Activated CD4-positive, alpha-beta T cell treated with anti-CD3 and anti-CD28 coated beads, Interleukin-2, Interleukin-6, amounts not matched to agents 100 ng/mL and 50 ng/mL, durations not matched to agents 16 hours and 8 hours (primary cell): ENCODE data around the gene RAB4A.
"Not testable (repeated sequence)": the region's sequence is repeated elsewhere in the genome, so short reads cannot be mapped to it uniquely, and the experiment has no call there.

Experiments
- DNase-seq: peaks from one replicate; pipeline ENCODE4 v3.0.0-alpha.2; 2020

RAB4A gene

DNA sequence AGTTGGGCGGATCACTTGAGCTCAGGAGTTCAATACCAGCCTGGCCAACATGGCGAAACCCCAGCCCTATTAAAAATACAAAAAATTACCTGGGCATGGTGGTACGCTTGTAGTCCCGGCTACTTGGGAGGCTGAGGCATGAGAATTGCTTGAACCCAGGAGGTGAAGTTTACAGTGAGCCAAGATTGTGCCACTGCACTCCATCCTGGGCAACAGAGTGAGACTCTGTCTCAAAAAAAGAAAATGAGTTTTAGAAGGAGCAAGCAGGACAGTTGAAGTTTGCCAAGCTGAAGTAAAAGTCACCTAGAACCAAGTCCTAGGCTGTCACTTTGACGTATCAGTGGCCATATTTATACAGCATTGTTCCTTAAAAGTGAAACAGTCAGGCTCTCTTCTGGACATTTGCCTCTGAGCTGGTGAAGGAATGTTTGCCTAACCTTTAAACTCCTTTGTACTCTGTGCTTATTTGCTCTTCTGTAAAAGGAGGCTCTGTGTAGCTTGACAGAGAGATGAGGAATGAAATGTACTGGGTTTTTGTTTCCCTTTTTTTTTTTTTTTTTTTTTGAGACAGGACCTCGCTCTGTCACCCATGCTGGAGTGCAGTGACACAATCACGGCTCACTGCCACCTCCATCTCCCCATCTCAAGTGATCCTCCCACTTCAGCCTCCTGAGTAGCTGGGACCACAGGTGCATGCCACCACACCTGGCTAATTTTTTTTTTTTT is 2.8 kb downstream of the RAB4A start:
- DNase-seq: no peak

DNA sequence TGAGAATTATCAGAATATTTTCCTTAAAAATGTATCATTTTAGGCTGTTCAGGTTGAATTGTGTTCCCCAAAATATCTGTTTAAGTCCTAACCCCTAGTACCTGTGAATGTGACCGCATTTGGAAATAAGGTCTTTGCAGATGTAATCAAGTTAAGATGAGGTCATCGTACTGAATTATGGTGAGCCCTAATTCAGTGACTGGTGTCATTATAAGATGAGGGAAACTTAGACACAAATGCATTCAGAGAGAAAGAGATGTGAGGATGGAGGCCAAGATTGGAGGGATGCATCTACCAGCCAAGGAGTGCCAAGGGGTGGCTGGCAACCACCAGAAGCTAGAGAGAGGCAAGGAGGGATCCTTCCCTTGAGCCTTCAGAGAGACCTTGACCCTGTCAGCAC is 4.1 kb downstream of the RAB4A start:
- no peak for DNase-seq

DNA sequence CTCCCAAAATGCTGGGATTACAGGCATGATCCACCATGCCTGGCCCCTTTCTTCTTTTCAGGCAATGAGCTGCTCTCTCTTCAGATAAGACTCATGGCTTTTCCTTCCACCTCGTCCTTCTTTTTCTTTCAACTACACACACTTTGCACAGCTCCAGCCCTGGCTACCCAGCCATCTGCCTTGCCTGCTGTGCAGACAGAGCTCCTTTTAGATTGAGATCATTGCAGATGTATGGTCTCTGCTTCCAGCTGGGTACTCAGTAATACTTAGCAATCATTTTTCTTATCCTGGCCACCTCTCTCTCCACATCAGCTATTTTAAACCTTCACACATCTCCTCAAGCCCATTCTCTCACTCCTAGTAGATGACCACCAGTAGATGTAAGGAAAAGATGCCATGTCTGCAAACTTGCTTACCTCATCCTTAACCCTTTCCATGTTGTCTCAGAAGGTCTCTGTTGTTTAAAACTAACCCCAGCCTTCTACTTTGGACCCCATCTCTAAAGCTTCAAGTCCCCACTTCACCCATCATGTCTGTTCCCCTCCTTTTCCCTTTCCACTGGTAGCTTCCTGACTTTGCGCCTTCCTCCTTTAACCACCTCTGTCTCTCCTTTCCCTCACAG is 7.3 kb downstream of the RAB4A start:
- DNase-seq: no peak

DNA sequence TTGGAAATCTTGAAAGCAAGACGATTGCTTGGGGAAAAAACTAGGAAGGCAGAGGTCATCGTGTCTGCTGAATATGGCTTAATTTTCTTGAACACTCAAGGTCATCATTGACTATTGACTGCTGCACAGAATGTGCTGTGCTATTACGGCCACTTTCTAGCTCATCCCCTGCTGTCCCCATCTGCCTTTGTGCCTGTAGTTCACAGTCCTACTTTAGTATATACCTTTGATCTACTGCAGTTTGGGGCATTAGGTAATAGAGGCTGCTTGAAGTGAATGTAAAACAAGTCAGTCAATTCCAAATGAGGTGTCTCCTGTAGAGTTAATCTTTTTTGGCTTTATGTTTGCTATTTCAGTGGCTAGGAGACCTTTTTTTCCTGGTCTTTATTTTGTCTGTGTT is 8.3 kb downstream of the RAB4A start:
- no peak for DNase-seq

DNA sequence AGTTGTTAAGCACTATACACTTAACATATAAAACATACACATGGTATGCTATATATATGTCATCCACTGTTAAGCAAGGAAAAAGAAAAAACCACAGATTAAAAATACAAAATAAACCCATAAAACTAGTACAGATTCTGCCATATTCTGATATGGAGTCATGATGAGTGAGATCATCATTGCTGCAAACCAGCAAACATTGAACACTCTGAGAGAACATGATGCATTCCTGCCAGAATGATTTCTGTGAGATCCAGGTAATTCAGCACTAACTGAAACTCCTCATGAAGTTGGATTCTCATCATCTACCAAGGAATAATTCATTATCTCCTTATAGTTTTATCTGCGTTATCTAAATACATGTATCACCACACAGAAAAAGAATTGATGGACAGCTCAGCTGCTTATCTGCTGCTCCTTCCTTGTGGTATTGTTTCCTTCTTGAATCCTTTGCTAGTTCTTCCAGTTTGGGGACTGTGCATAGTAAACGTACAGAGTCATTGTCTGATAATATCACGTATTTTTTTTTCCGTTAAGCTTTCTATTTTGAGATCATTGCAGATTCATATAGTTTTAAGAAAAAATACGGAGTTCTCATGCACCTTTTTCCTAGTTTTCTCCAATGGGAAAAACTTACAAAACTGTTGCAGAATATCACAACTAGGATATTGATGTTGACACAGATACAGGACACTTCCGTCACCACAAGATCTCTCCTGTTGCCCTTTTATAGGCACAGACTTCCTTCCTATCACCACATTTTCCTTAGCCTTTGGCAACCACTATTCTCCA is 9.3 kb downstream of the RAB4A start:
- DNase-seq: no peak

DNA sequence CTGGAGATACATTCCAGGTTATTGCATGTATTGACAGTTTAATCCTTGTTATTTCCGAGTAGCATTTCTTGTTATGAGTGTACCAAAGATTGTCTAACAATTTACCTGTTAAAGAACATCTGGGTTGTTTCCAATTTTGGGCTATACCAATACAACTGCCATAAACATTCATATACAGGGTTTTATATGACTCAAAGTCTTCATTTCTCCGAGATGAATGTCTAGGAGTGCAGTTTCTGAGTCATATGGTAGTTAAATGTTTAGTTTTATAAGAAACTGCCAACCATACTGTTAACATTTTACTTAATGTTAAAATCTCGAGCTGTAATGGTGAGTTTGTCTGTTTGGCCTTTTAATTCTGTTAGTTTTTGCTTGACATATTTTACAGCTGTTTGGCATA is 10.0 kb downstream of the RAB4A start:
- peak; percentile 74 for DNase-seq

DNA sequence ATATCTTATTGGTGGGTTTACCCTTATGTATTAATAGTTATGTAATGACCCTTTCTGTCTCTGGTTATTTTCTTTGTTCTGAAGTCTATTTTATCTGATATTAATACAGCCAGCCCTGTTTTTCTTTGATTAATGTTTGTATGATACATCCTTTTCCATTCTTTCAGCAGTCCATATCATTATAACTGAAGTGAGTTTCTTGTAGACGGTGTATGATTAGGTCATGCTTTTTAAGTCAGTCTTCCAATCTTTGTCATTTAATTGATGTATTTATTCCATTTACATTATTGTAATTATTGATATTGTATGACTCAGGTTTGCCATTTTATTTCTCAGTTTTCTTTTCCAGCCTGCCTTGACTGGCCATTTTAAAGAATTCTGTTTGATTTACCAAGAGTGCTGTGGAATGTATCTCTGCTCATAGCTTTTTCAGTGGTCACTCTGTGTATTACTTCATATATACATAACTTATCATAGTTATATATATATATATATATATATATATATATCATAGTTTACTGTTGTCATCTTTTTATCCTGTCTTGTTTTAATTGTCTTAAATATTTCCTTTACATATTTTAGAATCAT is 10.5 kb downstream of the RAB4A start:
- DNase-seq: no peak

DNA sequence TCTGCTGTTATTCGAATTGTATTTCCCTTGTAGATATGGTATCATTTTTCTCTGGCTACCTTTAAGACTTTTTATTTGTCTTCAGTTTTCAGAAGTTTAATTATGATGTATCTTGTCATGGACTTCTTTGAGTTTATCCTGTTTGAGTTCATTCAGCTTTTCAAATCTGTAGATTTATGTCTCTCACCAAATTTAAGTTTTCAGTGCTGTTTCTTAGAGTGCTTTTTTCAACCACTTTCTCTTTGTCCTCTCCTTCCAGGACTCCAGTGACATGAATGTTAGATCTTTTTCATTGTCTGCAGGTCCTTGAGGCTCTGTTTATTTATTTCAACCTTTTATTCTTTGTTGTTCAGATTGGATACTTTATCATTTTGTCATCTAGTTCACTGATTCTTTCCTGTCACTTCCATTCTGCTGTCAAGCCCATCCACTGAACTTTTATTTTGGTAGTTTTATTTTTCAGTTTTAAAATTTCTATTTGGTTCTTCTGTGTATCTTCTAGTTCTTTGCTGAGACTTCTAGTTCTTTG is 11.4 kb downstream of the RAB4A start:
- no peak for DNase-seq

DNA sequence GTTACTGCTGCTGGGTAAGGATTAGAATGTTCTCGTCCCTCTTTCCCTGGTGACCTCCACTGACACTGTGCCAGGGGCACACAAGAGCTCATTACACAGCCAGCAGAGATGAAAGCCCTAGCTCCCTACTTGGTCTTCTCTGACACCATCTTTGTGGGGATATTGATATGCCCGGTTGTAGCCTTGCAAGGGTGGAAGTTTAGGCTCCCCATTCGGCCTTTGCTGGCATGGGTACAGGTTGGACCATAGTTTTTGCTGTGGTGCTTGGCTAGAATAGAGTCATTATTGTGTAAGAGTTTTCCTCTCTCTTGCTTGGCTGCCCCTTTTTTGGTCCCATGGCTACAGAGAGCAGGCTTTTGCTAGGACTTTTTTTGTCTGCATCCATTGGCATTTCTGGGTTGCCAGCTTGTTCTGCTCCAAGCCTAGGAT is 12.3 kb downstream of the RAB4A start:
- DNase-seq: no peak

DNA sequence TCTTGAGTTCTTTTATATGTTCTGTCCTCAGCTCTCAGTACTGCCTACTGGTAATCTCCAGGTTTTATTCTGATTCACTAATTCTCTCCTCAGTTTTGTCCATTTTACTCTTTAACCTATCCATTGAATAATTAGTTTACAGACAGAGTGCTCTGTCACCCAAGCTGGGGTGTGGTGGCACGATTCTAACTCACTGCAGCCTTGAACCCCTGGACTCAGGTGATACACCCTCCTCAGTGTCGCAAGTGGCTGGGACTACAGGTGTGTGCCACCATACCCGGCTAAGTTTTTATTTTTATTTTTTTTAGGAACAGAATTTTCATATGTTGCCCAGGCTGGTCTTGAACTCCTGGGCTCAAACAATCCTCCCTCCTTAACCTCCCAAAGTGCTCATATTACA is 14.0 kb downstream of the RAB4A start:
- DNase-seq: no peak

DNA sequence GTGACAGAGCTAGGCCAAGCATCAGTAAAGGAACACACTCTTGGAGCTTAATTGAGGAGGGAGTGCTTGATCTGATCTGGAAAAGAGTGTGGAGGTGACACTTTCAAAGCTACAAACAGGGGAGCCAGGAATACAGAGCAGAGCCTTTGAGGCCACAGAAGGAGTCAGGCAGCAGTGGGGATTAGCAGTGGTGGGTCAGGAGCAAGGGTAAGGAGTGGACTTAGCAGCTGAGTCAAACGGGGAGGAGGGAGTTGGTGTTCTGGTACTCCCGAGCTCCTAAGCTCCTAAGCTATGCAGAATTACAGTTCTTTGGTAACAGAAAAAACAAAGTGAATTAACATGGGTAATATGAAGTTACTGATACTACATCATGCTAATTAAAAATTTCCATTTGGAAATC is 14.5 kb downstream of the RAB4A start:
- no peak for DNase-seq

DNA sequence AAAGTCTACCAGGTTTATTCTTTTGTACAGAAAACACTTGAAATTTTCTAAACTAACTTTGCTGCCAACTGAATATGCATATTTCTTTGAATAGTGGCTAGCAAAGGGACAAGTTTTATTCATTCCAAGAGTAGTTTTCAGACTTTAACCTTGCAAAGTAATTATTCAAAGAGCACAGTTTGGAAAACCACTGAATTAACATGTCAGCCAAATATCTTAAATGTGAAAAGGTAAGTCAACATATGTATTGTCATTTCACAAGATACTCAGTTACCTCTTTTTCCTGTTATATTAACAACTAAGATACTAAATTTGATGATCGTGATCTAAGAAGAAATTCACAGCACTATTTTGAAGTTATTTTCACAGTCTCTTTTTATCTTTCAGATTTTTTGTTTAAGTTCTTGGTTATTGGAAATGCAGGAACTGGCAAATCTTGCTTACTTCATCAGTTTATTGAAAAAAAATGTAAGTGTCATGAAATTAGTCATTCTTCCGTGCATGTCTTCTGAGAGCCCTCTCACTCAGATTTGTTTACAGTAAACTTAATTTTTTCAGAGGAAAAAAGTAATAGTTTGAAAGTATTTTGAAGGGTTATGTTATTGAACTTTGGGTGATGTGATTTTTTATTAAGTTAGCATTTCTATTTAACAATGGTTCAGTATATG is 15.3 kb downstream of the RAB4A start:
- peak; percentile 47 for DNase-seq

DNA sequence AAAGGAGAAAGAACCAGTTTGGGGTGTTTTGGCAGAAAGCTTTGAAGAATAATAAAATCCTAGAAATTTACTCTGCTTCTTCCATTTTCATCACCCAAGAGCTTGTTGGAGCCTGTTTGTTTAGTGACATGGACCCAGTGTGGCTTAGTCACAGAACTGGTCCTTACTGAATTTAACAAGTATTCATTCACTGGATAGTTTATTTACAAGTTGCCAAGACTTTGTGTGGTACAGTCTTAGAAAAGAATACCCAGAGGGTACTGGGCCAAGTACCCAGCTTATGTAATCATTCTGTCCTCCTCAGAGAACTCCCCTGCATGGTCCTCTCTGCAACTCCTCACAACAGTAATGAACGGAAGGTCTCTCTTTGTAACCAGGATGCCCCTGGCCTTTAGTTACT is 16.4 kb downstream of the RAB4A start:
- DNase-seq: no peak

DNA sequence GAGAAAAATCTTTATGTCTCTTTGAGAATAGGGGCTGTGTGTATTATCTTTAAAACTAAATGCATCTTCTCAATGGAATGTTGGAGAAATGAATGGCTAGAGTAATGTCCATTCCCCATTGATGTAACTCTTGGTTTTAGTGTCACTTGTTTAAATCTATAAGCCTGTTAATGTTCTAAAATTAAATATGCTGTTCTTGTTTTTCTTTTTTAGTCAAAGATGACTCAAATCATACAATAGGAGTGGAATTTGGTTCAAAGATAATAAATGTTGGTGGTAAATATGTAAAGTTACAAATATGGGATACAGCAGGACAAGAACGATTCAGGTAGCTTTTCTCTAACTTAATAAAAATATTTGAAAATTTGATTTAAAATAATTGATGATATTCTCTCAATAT is 17.6 kb downstream of the RAB4A start:
- DNase-seq: no peak

DNA sequence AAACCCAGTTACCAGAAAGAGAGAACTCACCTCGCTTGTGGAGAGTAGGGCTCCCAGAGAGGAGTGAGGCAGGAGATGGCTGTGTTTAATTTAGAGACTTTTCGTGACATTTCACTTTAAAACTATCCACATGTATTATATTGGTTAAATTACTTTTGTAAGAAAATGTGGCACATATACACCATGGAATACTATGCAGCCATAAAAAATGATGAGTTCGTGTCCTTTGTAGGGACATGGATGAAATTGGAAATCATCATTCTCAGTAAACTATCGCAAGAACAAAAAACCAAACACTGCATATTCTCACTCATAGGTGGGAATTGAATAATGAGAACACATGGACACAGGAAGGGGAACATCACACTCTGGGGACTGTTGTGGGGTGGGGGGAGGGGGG is 20.8 kb downstream of the RAB4A start:
- not testable (repeated sequence) for DNase-seq

DNA sequence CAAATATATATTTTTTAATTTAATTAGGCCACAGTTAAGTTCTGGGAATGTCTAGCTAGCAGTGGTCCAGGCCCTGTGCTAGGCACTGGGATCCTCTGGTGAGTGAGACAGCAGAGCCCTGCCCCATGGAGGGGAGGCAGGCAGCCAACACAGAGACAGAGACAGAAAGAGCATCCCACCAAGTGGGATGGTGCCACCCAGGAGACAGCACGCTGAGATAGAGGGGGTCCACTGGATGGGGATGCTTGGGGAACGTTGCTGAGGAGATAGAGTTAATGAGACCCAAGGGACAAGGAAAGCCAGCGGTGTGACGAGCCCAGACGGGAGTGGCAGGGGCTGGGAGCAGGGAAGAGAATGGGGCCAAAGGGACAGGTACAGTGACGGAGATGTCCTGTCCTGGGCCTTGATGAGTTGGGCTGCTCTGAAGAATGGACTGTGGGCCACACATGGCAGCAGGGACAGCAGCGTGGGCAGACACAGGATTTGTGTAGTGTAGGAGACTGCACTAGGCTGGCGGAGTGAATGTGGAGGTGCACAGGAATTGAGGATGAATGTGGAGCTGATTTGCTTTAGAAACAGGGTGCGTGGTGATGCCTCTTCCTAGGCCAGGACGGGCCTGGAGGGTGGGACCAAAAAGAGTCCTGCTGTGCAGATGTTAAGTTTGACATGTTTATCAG is 22.8 kb downstream of the RAB4A start:
- no peak for DNase-seq

DNA sequence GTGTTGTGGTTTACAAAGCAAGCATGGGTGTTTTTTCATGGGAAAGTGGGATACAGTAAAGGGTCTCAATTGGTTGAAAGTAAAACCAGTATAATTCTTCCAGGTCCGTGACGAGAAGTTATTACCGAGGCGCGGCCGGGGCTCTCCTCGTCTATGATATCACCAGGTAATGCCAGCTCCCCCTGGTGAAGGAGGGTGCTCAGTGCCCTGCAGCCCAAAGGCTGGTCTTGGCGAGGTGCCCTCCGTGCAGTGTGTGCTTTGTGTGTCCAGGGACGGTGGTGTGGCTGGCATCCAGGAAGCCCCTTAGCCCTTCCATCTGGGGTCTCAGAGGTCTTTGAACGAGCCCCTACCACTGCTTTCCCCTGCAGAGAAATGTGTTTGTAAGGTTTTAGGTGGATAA is 24.8 kb downstream of the RAB4A start:
- no peak for DNase-seq

DNA sequence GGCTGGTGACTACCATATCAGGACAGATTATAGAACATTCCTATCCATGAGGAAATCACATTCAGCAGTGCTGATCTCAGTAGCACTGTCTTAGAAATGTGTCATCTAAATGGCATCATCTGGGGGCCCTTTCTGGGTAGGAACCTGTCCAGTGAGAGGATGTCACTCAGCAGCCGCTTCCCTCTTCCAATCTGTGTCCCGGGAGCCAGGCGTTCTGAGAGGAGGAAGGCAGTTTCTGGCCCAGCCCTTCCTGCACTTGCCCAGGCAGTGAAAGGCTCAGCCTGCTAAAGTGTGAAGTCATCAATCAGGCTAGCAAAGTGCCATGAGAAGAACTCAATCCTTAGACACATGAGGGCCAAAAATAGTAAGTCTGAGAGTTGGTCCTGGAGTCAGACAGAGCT is 25.6 kb downstream of the RAB4A start:
- no peak for DNase-seq

DNA sequence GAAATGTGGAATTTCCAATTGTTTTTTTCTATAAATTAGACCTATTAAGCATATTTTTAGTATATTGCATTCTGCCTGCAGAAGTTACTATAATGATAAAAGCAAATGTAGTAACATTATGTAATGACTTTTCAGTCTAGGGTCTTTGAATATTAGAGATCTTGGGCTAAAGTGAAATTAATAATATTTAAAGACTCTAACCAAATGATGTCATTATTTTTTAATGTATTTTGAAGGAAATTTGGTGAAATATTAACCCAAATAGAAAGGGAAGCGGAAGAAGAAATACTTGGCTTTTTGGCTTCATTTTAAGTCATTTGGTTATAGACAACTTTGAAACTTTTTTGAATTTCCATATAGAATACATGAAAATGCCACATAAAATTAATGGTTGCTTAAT is 26.8 kb downstream of the RAB4A start:
- no peak for DNase-seq

DNA sequence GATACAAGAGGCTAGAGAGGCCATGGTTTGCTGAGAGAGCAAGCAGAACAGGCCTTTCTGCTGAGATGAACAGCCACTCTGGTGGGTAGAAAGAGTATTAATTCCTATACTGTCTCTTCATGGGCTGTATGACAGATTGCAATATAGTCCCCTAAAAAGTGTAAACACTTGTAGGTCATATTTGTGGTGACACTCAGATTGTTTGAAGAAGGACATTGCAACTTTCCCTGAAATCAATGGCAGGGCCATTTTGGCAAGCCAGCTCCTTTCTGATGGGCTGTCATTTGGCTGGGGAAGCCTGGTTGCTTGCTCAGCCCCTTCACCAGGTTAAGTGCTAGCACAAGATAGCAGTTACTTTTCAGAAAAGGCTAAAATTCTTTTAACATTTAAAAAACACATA is 27.5 kb downstream of the RAB4A start:
- no peak for DNase-seq

DNA sequence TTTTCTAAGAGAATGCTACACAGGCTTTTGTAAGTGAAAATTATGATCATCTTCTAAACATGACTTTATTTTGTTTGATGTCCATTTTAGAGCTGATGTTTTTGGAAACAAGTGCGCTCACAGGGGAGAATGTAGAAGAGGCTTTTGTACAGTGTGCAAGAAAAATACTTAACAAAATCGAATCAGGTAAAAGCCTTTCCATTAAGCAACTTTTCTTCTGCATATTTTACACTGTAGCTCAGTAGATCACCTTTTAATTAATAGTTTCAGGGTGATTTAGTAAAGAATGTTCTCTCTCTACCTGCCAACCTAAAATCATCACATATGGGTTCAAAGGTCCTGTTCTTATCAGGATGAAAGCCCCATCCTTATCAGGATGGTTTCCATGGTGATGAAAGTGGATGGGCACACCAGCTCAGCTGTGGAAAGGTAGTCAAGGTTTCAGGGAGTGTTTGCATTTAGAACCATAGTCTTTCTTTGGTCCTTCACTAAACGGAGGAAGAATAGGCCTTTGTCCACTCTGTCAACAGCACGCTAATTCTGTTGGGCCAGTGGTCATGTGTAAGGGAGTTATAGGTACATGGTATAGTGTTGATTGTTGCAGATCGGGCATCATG is 28.1 kb downstream of the RAB4A start:
- no peak for DNase-seq
